Psoas muscle (tissue), 8 donors: ENCODE results near the gene KRTAP3-1. TPM values are rescaled to one million over a fixed set of nuclear protein-coding genes. Genes with fewer than 3 reads are reported as not detected.
"Not testable (repeated sequence)": the region's sequence is repeated elsewhere in the genome, so short reads cannot be mapped to it uniquely, and the experiment has no call there.

ENCODE experiments used
- ATAC-seq, 4 donors: fragments of 200-7000 bp; cut with Tn5 transposase; one replicate each; pipeline ENCODE4 v1.9.1; 2020; ENCODE audit warnings: moderate library complexity in 3 of 4, mild to moderate bottlenecking in 2 of 4
- DNase-seq, 2 donors: peaks; one replicate each; pipeline ENCODE4 v3.0.0-alpha.2; 2020
- H3K27ac ChIP-seq: fragments of 200-600 bp; one replicate; pipeline ENCODE4 v1.8.0; 2022
- H3K27me3 ChIP-seq, 3 donors: fragments of 200-600 bp in 1 of 3; one replicate each; pipeline versions ENCODE4 v1.6.1 to v1.8.0; 2013 to 2022; ENCODE audit warnings: low read length in 2 of 3, mild to moderate bottlenecking in 2 of 3, moderate library complexity in 1 of 3; ENCODE audit not compliant: insufficient read depth in 3 of 3
- H3K36me3 ChIP-seq, 2 donors: fragments of 200-600 bp in 1 of 2; one replicate each; pipeline versions ENCODE4 v1.6.1 to v1.8.0; 2013 to 2022; ENCODE audit warnings: low read depth in 1 of 2, mild to moderate bottlenecking in 1 of 2, moderate library complexity in 1 of 2; ENCODE audit not compliant: insufficient read depth in 1 of 2
- H3K4me1 ChIP-seq: fragments of 200-600 bp; one replicate; pipeline ENCODE4 v1.8.0; 2022
- H3K4me3 ChIP-seq: fragments of 200-600 bp; one replicate; pipeline ENCODE4 v1.8.0; 2022; ENCODE audit warnings: mild to moderate bottlenecking
- H3K9me3 ChIP-seq: fragments of 200-600 bp; one replicate; pipeline ENCODE4 v1.8.0; 2022
- CTCF ChIP-seq: fragments of 200-600 bp; IDR thresholded peaks from one replicate; pipeline ENCODE4 v1.8.0; 2022; ENCODE audit warnings: antibody characterized with exemption
- WGBS, 3 donors: extraction: QIAGEN DNeasy Blood & Tissue Kit; methylation state at CpG; one replicate each; pipeline versions ENCODE4 v1.1.6 to v1.1.7; 2013; 5-methylcytosine and 5-hydroxymethylcytosine counted together
- intact Hi-C, 2 donors: fragments of 100-400 bp; cut with DNase I; formaldehyde crosslinking; loops; one replicate each; pipeline versions ENCODE4 v1.11.0 to v1.14.2; 2022
- long read RNA-seq, 2 donors: library from polyadenylated mRNA; unstranded; transcript quantifications; one replicate each; pipeline ENCODE4 v2.0.0, GENCODE V29; 2021
- polyA plus RNA-seq, 3 donors: library from polyadenylated mRNA; stranded (reverse); fragments of 200-250 nt; gene quantifications; one replicate each; pipeline ENCODE4 v1.2.3, GENCODE V29; 2013
- total RNA-seq, 4 donors: library from RNA; stranded (reverse); fragmentation: NEBNext Ultra II Directional in 2 of 4; extraction: Animal tissue kit (Norgen Biotek cat#: 25700) in 2 of 4; gene quantifications; one replicate each; pipeline versions ENCODE4 v1.2.1 to v1.2.4, GENCODE V29; 2021 to 2023
- donor health status: healthy with polysubstance abuse.
- donor health status: DM: no; HTN: no; CAD: no; lungs with moderate emphysema.
- donor health status: Bipolar disorder and iron deficiency.
- donor health status: healthy.
- donor health status: DM: yes; HTN: yes; CAD: no.
- donor health status: DM: no; HTN: no; CAD: no.
- donor health status: DM: no; HTN: no; CAD: no.
- donor health status: DM: yes; HTN: yes; CAD: no.

KRTAP3-1 gene
- not detected for total RNA-seq
- not detected for polyA plus RNA-seq
- long read RNA-seq, donor 1: 0 reads
- long read RNA-seq, donor 2: 0 reads

- no peaks in the 10 kb centered on the region for H3K36me3 ChIP-seq
- no peaks in the 10 kb centered on the region for H3K9me3 ChIP-seq
- WGBS, 3 donors: 81 to 88% (median 85%) methylated on average over 8 of the region's 8 CpGs
- no peaks in the 10 kb centered on the region for H3K4me1 ChIP-seq
- no peak for TF ChIP-seq CTCF
- no peak for DNase-seq
- ATAC-seq: no peak
- H3K4me3 ChIP-seq: no peak within 1 kb of the TSS
- intact Hi-C loops: no loop called here
- H3K27ac ChIP-seq: no peak within 1 kb of the TSS
- H3K27me3 ChIP-seq: peaks cover 0 to 11% (median 5%) of the 10 kb centered on the region in 3 donors
These were observed at the start of gene KRTAP3-1 for GRCh38 chr17:41008811-41009210. Gene KRTAP3-1, minus strand, starts transcription at chr17:41009128. Its CDS starts 54 bp downstream, at chr17:41009074.

GRCh38 chr17:41057547-41057946 is 48.6 kb upstream of the KRTAP3-1 start:
- DNase-seq (no peak), ATAC-seq (no peak)
- Histone ChIP-seq H3K36me3 (no peaks in the 10 kb centered on the region), H3K4me3 (no peak overlapping the region), H3K27me3 (peaks cover 0 to 53% (median 0%) of the 10 kb centered on the region in 3 donors), H3K9me3 (peaks cover 9% of the 10 kb centered on the region), H3K4me1 (no peaks in the 10 kb centered on the region), H3K27ac (no peak overlapping the region)
- WGBS, 3 donors: 90 to 97% (median 92%) methylated on average over 1 of the region's 1 CpG
- intact Hi-C loops: no loop called here
- no peak for TF ChIP-seq CTCF

- intact Hi-C loops, H3K4me1 ChIP-seq: not testable (repeated sequence)
These were observed 46.2 kb upstream of the KRTAP3-1 start, which contains the start of gene KRTAP2-2 for GRCh38 chr17:41055130-41055529. Gene KRTAP2-2, minus strand, starts transcription at chr17:41055230. Its CDS starts 19 bp downstream, at chr17:41055211.

GRCh38 chr17:41054556-41054955 is 45.6 kb upstream of the KRTAP3-1 start:
- H3K36me3 ChIP-seq, intact Hi-C loops: not testable (repeated sequence)
- 61 to 69% (median 64%) methylated on average over 5 to 9 of the region's 9 CpGs for WGBS, 3 donors

More at GRCh38 chr17:41055130-41055529, 46.2 kb upstream of the KRTAP3-1 start, which contains the start of gene KRTAP2-2:
- not testable (repeated sequence) for ATAC-seq, H3K36me3 ChIP-seq, H3K27ac ChIP-seq, H3K4me3 ChIP-seq, DNase-seq, H3K9me3 ChIP-seq
- 29 to 50% (median 35%) methylated on average over 1 of the region's 6 CpGs for WGBS, 3 donors
- H3K27me3 ChIP-seq: peaks cover 0 to 44% (median 0%) of the 10 kb centered on the region in 3 donors

GRCh38 chr17:41054025-41054424 is 45.1 kb upstream of the KRTAP3-1 start:
- H3K4me3 ChIP-seq: no peak overlapping the region
- H3K36me3 ChIP-seq: no peaks in the 10 kb centered on the region
- 86 to 96% (median 92%) methylated on average over 4 of the region's 4 CpGs for WGBS, 3 donors
- intact Hi-C loops: no loop called here
- TF ChIP-seq CTCF: no peak
- ATAC-seq: no peak
- H3K27me3 ChIP-seq: peaks cover 0 to 39% (median 0%) of the 10 kb centered on the region in 3 donors
- no peak for DNase-seq
- H3K9me3 ChIP-seq: peaks cover 9% of the 10 kb centered on the region
- no peak overlapping the region for H3K27ac ChIP-seq
- H3K4me1 ChIP-seq: no peaks in the 10 kb centered on the region

More at GRCh38 chr17:41054556-41054955, 45.6 kb upstream of the KRTAP3-1 start:
- not testable (repeated sequence) for H3K27ac ChIP-seq, ATAC-seq, DNase-seq, H3K4me1 ChIP-seq, H3K4me3 ChIP-seq, H3K9me3 ChIP-seq
- peaks cover 0 to 44% (median 0%) of the 10 kb centered on the region in 3 donors for H3K27me3 ChIP-seq

GRCh38 chr17:41052566-41052965 is 43.6 kb upstream of the KRTAP3-1 start:
- intact Hi-C loops: no loop called here
- ATAC-seq (no peak), DNase-seq (no peak)
- no peaks in the 10 kb centered on the region for H3K4me1 ChIP-seq
- H3K36me3 ChIP-seq: no peaks in the 10 kb centered on the region
- peaks cover 0 to 26% (median 1%) of the 10 kb centered on the region in 3 donors for H3K27me3 ChIP-seq
- no peak overlapping the region for H3K4me3 ChIP-seq
- peaks cover 7% of the 10 kb centered on the region for H3K9me3 ChIP-seq
- H3K27ac ChIP-seq: no peak overlapping the region
- no peak for TF ChIP-seq CTCF
